WTC11 (cell line): ENCODE results near the gene AREL1.

Source experiments
- CTCF ChIP-seq: fragments of 200-600 bp; IDR thresholded peaks from 2 replicates; pipeline ENCODE4 v1.8.0; 2022; ENCODE audit warnings: antibody characterized with exemption
- E2F1 ChIP-seq: sonication (generic); formaldehyde crosslinking; IDR thresholded peaks from 2 replicates; pipeline ENCODE4 v1.8.0; 2022; ENCODE audit warnings: mild to moderate bottlenecking, missing genetic modification reagents
- USF1 ChIP-seq: sonication (generic); formaldehyde crosslinking; IDR thresholded peaks from 2 replicates; pipeline ENCODE4 v1.8.0; 2022; ENCODE audit warnings: mild to moderate bottlenecking, missing genetic modification reagents
- ZNF121 ChIP-seq: sonication (generic); formaldehyde crosslinking; IDR thresholded peaks from 2 replicates; pipeline ENCODE4 v1.8.0; 2023; ENCODE audit warnings: missing genetic modification reagents
- ZNF138 ChIP-seq: sonication (generic); formaldehyde crosslinking; conservative IDR thresholded peaks from 2 replicates; pipeline ENCODE4 v1.8.1; 2022; ENCODE audit warnings: mild to moderate bottlenecking, moderate library complexity, missing genetic modification reagents

DNA sequence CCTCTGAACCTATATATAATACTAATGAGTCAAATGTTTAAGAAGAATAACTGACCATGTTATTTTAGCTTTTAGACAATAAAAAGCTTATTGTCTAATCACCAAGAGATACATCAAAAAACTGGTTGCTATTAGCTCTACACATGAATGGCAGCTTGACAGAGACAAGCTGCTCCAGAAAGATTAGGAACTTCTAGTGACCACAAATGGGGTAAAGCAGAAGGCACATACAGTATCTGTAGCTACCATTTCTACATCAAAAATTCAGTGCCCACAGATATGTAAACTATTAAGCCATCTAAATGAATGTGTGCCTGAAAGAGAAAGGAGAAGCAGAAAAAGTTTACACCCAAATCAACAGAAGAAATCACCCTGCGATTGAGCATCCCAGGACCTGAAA is 2.4 kb downstream of the AREL1 start:
- no peak for TF ChIP-seq CTCF
- TF ChIP-seq E2F1 (CRISPR knock-in tag) = no peak
- TF ChIP-seq USF1 (CRISPR knock-in tag) = no peak
- no peak for TF ChIP-seq ZNF121 (CRISPR knock-in tag)
- TF ChIP-seq ZNF138 = no peak
